Prostate gland (tissue), 2 donors: Measurements from ENCODE around the gene HSD17B8. TPM values are rescaled to one million over a fixed set of nuclear protein-coding genes. Genes with fewer than 3 reads are reported as not detected.

ENCODE experiments used
- DNase-seq: peaks from one replicate; pipeline ENCODE4 v3.0.0-alpha.2; 2019; ENCODE audit warnings: low spot score
- H3K27ac ChIP-seq, 2 donors: fragments of 200-600 bp; sonication (generic); 2 replicates each; pipeline ENCODE4 v1.5.1; 2017 to 2019
- H3K27me3 ChIP-seq: fragments of 200-600 bp; sonication (generic); replicated peaks from 2 replicates; pipeline ENCODE4 v1.5.1; 2019; ENCODE audit not compliant: insufficient read depth
- H3K36me3 ChIP-seq, 2 donors: fragments of 200-600 bp; sonication (generic); 1 replicate in 1 of 2; 2 replicates in 1 of 2; pipeline versions ENCODE4 v1.5.1 to v1.8.1; 2017 to 2019
- H3K4me1 ChIP-seq: fragments of 200-600 bp; sonication (generic); replicated peaks from 2 replicates; pipeline ENCODE4 v1.5.1; 2019
- H3K4me3 ChIP-seq, 2 donors: fragments of 200-600 bp; sonication (generic); 2 replicates each; pipeline ENCODE4 v1.5.1; 2017 to 2019
- H3K9me3 ChIP-seq: fragments of 200-600 bp; sonication (generic); 2 replicates; pipeline ENCODE4 v1.5.1; 2017
- POLR2A ChIP-seq: fragments of 450-650 bp; IDR thresholded peaks from one replicate; pipeline ENCODE4 v1.6.1; 2016; ENCODE audit warnings: antibody characterized with exemption, mild to moderate bottlenecking
- POLR2AphosphoS5 ChIP-seq: sonication (generic); formaldehyde crosslinking; IDR thresholded peaks from one replicate; pipeline ENCODE4 v1.6.1; 2017; ENCODE audit warnings: antibody characterized with exemption
- WGBS: methylation state at CpG from one replicate; pipeline ENCODE4 v1.1.5; 2018; 5-methylcytosine and 5-hydroxymethylcytosine counted together
- intact Hi-C: fragments of 100-400 bp; cut with DNase I; formaldehyde crosslinking; loops from one replicate; pipeline ENCODE4 v1.14.2; 2022
- total RNA-seq, 2 donors: library from RNA; depleted of rRNA; stranded (reverse); fragments of >200 nt; gene quantifications; one replicate each; pipeline ENCODE4 v1.1.0, GENCODE V29; 2016
- TF ChIP-seq, protein P1 (sequence below), 4 experiments: fragments of 200-600 bp in 2 of 4; fragments of 450-650 bp in 2 of 4; sonication (generic) in 2 of 4; IDR thresholded peaks; 1 replicate in 3 of 4; 2 replicates in 1 of 4; pipeline ENCODE4 v1.5.1; 2016 to 2019; ENCODE audit warnings: antibody characterized with exemption in 4 of 4, mild to moderate bottlenecking in 2 of 4, moderate library complexity in 2 of 4

The HSD17B8 gene
- total RNA-seq, 2 donors from 2014 or later: 21.9 to 43.7 TPM

DNA sequence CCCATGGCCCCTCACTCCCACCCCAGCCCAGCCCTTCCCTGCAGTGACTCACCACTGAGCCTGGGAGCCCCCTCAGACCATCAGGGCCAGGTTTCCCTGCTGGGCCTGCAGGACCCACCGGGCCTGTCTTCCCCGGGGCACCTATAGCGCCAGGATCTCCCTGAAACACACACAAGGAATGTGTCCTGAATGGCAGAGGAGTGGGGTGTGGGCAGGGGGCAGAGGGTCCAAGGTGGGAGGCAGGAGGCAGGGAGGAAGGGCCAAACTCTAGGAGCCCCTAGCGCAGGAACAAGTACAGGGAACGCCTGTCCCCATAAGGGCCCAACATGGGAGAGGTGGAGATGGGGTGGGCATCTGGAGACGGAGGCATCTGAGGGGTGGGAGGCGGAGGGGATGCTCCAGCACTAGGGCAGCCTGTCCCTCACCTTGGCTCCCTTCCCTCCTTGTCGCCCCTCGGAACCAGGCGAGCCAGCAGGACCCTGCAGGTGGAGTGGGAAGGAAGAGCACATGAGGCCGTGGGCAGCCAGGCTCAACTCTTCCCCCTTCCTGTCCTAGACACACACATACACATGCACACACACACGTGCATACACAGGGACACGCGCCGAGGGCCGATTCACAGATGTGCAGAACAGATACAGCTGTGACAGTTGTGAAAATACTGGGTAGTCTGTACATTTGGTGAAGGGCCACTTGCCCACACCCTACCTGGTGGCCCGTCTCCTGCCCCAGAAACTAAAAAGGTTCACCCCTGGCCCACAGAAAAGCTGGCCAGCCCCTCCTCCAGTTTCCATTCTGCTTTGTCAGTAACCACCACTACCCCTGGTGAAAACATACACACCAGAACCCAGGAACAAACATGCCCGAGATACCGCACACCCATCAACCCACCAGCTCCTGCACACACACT lies 36.8 kb upstream of the HSD17B8 start:
- no peak for TF ChIP-seq POLR2A
- TF ChIP-seq POLR2AphosphoS5: no peak
- TF ChIP-seq, protein P1, sequence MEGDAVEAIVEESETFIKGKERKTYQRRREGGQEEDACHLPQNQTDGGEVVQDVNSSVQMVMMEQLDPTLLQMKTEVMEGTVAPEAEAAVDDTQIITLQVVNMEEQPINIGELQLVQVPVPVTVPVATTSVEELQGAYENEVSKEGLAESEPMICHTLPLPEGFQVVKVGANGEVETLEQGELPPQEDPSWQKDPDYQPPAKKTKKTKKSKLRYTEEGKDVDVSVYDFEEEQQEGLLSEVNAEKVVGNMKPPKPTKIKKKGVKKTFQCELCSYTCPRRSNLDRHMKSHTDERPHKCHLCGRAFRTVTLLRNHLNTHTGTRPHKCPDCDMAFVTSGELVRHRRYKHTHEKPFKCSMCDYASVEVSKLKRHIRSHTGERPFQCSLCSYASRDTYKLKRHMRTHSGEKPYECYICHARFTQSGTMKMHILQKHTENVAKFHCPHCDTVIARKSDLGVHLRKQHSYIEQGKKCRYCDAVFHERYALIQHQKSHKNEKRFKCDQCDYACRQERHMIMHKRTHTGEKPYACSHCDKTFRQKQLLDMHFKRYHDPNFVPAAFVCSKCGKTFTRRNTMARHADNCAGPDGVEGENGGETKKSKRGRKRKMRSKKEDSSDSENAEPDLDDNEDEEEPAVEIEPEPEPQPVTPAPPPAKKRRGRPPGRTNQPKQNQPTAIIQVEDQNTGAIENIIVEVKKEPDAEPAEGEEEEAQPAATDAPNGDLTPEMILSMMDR (IDR thresholded peaks at IDR 0.05): no peak
- Histone ChIP-seq H3K36me3 (no peaks in the 10 kb centered on the region), H3K27ac (no peak overlapping the region), H3K4me3 (no peak overlapping the region), H3K9me3 (no peaks in the 10 kb centered on the region), H3K4me1 (no peaks in the 10 kb centered on the region), H3K27me3 (no peaks in the 10 kb centered on the region)
- 88% methylated on average over 19 of the region's 19 CpGs for WGBS
- intact Hi-C loops: no loop called here
- DNase-seq: no peak

DNA sequence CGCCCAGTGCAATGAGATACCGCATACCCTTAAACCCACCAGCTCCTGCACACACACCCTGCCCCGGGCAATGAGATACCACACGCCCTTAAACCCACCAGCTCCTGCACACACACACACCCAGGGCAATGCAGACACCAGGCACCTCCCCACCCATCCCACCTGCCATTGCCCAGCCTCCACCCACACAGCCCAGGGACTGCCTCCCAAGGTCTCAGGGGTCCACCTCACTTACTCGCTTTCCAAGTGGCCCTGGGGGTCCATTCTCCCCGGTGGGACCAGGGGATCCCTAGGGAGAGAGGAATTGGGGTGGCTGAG lies 36.2 kb upstream of the HSD17B8 start:
- H3K4me1 ChIP-seq: no peaks in the 10 kb centered on the region
- no peak overlapping the region for H3K4me3 ChIP-seq
- no peak overlapping the region for H3K27ac ChIP-seq
- H3K36me3 ChIP-seq: no peaks in the 10 kb centered on the region
- no peaks in the 10 kb centered on the region for H3K27me3 ChIP-seq
- TF ChIP-seq POLR2A: no peak
- intact Hi-C loops: no loop called here
- 75% methylated on average over 6 of the region's 6 CpGs for WGBS
- DNase-seq: no peak
- H3K9me3 ChIP-seq: no peaks in the 10 kb centered on the region

DNA sequence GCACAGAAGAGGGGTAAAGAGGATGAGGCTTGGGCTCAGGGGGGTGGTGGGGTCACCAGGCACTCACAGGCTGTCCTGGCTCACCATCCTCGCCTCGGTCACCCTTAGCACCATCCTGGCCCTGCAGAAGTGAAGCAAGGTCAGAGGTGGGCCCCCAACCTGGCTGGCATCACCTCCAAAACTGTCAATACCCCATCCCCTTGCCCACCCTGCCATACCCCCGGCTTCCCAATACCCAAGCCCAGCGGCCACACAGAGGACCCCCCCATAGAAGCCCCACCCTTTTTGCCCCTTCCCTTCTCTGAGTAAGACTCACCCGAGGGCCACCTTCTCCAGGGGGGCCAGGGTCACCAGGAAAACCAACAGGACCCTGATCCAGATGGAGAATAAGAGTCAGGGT lies 35.8 kb upstream of the HSD17B8 start:
- intact Hi-C loops: no loop called here
- H3K9me3 ChIP-seq: no peaks in the 10 kb centered on the region
- TF ChIP-seq POLR2AphosphoS5: no peak
- no peak for TF ChIP-seq POLR2A
- TF ChIP-seq, protein P1 (IDR thresholded peaks at IDR 0.05): no peak
- H3K27ac ChIP-seq: no peak overlapping the region
- no peak for DNase-seq
- H3K4me3 ChIP-seq: no peak overlapping the region
- H3K36me3 ChIP-seq: no peaks in the 10 kb centered on the region
- no peaks in the 10 kb centered on the region for H3K4me1 ChIP-seq
- WGBS: 89% methylated on average over 5 of the region's 5 CpGs
- H3K27me3 ChIP-seq: no peaks in the 10 kb centered on the region

DNA sequence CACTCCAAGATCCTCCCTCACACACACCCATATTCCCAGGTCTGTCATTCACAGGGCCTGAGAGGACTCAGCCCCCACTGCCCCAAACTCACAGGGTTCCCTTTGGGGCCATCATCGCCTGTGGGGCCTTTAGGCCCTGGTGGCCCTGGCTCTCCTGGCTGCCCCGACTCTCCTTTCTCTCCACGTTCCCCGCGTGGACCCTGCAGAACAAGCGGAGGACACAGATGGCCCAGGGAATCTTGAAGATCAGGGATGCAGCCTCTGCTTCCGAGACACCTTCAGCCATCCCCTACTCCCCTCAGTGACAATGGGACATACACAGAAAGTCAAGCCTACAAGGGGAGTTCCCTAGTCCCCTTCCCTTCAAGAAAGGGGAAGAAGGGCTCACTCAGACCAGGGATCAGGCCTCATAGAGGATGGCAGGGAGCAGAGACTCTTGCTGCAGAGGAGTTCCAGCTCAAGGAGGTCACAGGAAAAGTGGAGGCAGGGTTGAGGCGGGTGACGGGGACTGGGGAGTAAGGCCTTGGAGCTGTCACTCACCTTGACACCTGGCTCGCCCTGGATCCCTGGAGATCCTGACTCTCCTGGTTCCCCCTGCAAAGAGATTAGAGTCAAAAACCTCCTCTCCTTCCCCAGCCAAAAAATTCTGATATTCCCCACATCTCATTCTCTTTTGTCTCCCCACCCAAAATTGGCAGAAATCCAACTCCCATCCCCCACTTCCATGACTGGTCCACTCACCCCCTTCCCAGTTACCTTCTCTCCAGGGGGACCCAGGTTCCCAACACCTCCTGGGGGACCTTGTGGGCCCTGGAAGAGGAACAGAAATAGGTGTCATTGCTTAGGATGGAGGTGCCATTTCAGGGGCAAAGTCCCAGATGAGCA lies 34.9 kb upstream of the HSD17B8 start:
- no peaks in the 10 kb centered on the region for H3K9me3 ChIP-seq
- no peak overlapping the region for H3K4me3 ChIP-seq
- no peak for DNase-seq
- TF ChIP-seq POLR2AphosphoS5 (no peak), POLR2A (no peak)
- TF ChIP-seq, protein P1 (IDR thresholded peaks at IDR 0.05): no peak
- 95% methylated on average over 10 of the region's 10 CpGs for WGBS
- H3K4me1 ChIP-seq: no peaks in the 10 kb centered on the region
- no peak overlapping the region for H3K27ac ChIP-seq
- H3K36me3 ChIP-seq: no peaks in the 10 kb centered on the region
- H3K27me3 ChIP-seq: no peaks in the 10 kb centered on the region
- intact Hi-C loops: no loop called here

DNA sequence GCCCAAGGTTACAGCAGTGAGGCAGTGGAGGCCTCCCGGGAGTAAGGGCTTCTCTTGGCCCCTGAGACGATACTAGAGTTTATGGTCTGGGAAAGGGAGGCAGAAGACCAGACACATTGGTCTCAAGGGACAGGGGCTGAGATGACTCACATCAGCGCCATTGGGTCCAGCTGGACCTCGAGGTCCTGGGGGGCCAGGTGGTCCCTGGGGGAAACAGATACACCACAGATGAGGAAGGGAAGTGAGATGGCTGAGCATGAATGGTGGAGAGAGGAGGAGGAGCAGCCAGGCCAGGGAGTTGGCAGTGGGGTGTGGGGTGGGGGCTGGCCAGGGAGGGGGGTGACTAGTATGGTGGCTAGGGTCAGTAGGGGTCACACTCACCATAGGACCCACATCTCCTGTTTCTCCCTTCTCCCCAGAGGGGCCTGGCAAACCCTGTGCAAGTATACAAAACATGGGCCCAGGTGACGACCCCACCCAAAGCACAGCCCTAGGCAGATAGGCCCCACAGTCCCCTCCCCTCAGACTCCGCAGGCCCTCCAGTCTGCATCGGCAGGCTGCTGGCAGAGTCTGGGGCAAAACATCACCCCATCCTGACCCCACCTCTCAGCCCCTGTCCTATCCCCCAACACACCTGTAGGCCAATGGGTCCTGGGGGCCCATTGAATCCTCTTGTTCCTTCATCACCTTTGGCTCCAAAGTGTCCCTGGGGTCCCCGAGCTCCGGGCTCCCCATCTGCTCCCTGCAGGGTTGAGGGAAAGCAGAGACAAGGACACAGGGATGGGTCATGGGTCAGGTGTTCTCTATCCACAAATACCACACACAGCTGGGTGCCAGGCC lies 34.1 kb upstream of the HSD17B8 start:
- H3K27ac ChIP-seq: no peak overlapping the region
- H3K36me3 ChIP-seq: no peaks in the 10 kb centered on the region
- H3K27me3 ChIP-seq: no peaks in the 10 kb centered on the region
- no peak for TF ChIP-seq POLR2AphosphoS5
- TF ChIP-seq, protein P1 (IDR thresholded peaks at IDR 0.05): no peak
- TF ChIP-seq POLR2A: no peak
- no peak overlapping the region for H3K4me3 ChIP-seq
- no peaks in the 10 kb centered on the region for H3K9me3 ChIP-seq
- intact Hi-C loops: no loop called here
- DNase-seq: no peak
- 87% methylated on average over 9 of the region's 9 CpGs for WGBS
- H3K4me1 ChIP-seq: no peaks in the 10 kb centered on the region
